ENCODE results near the gene SORCS3.

The SORCS3 gene

GRCh38 chr10:105096316-105096715, 455.2 kb downstream of the SORCS3 start:
- no peak for DNase-seq (ENCODE audit: low read depth in 3 of 3)

- DNase-seq (ENCODE audit: low read depth in 3 of 3), result no peak
Measured at GRCh38 chr10:105102977-105103376, 461.9 kb downstream of the SORCS3 start.

GRCh38 chr10:105104297-105104696, 463.2 kb downstream of the SORCS3 start:
- DNase-seq (ENCODE audit: low read depth in 3 of 3), result no peak

- DNase-seq (ENCODE audit: low read depth in 3 of 3), result no peak
Measured at GRCh38 chr10:105109164-105109563, 468.1 kb downstream of the SORCS3 start.

- no peak for DNase-seq (ENCODE audit: low read depth in 3 of 3)
Measured at GRCh38 chr10:105112862-105113261, 471.8 kb downstream of the SORCS3 start.

GRCh38 chr10:105113666-105114065, 472.6 kb downstream of the SORCS3 start:
- no peak for DNase-seq (ENCODE audit: low read depth in 3 of 3)

- DNase-seq (ENCODE audit: low read depth in 3 of 3), result no peak
Measured at GRCh38 chr10:105121743-105122142, 480.7 kb downstream of the SORCS3 start.

- no peak for DNase-seq (ENCODE audit: low read depth in 3 of 3)
Measured at GRCh38 chr10:105128111-105128510, 487.0 kb downstream of the SORCS3 start.

- no peak for DNase-seq (ENCODE audit: low read depth in 3 of 3)
Measured at GRCh38 chr10:105138358-105138757, 497.3 kb downstream of the SORCS3 start.

- no peak for DNase-seq (ENCODE audit: low read depth in 3 of 3)
Measured at GRCh38 chr10:105139363-105139896, 498.3 kb downstream of the SORCS3 start.

GRCh38 chr10:105140600-105140999, 499.5 kb downstream of the SORCS3 start:
- no peak for DNase-seq (ENCODE audit: low read depth in 3 of 3)

GRCh38 chr10:105145711-105146110, 504.6 kb downstream of the SORCS3 start:
- no peak for DNase-seq (ENCODE audit: low read depth in 3 of 3)

GRCh38 chr10:105146436-105146835, 505.3 kb downstream of the SORCS3 start:
- no peak for DNase-seq (ENCODE audit: low read depth in 3 of 3)

GRCh38 chr10:105148456-105148855, 507.4 kb downstream of the SORCS3 start:
- no peak for DNase-seq (ENCODE audit: low read depth in 3 of 3)

- DNase-seq (ENCODE audit: low read depth in 3 of 3), result no peak
Measured at GRCh38 chr10:105148921-105149320, 507.8 kb downstream of the SORCS3 start.

GRCh38 chr10:105149371-105149891, 508.3 kb downstream of the SORCS3 start:
- DNase-seq (ENCODE audit: low read depth in 3 of 3), result no peak

GRCh38 chr10:105150259-105150880, 509.3 kb downstream of the SORCS3 start:
- DNase-seq (ENCODE audit: low read depth in 3 of 3), result no peak

GRCh38 chr10:105154736-105155135, 513.6 kb downstream of the SORCS3 start:
- DNase-seq (ENCODE audit: low read depth in 3 of 3), result no peak

GRCh38 chr10:105159268-105159667, 518.2 kb downstream of the SORCS3 start:
- DNase-seq (ENCODE audit: low read depth in 3 of 3), result no peak

- DNase-seq (ENCODE audit: low read depth in 3 of 3), result no peak
Measured at GRCh38 chr10:105161149-105161548, 520.1 kb downstream of the SORCS3 start.

GRCh38 chr10:105161767-105162166, 520.7 kb downstream of the SORCS3 start:
- no peak for DNase-seq (ENCODE audit: low read depth in 3 of 3)

- no peak for DNase-seq (ENCODE audit: low read depth in 3 of 3)
Measured at GRCh38 chr10:105170521-105170920, 529.4 kb downstream of the SORCS3 start.

- DNase-seq (ENCODE audit: low read depth in 3 of 3), result no peak
Measured at GRCh38 chr10:105171945-105172344, 530.9 kb downstream of the SORCS3 start.

GRCh38 chr10:105181626-105182025, 540.5 kb downstream of the SORCS3 start:
- no peak for DNase-seq (ENCODE audit: low read depth in 3 of 3)
